Caco-2 (cell line): Measurements from ENCODE around the gene LRRN1. TPM values are rescaled to one million over a fixed set of nuclear protein-coding genes. Genes with fewer than 3 reads are reported as not detected.

Experiments used
- BruUV-seq: library from RNA; stranded (reverse); fragments of 400-500 nt; replicated peaks from 2 replicates; lab custom pipeline; 2021; lab: Mats Ljungman, UMichigan
- CTCF ChIA-PET: fragments of 300-600 bp; sonication (Branson Sonifier 250); formaldehyde crosslinking; loops from one replicate; lab custom pipeline; 2022; ENCODE audit warnings: antibody characterized with exemption; lab: Charles Lee
- POLR2A ChIA-PET: fragments of 300-600 bp; sonication (Branson Sonifier 250); formaldehyde crosslinking; loops from one replicate; lab custom pipeline; 2022; ENCODE audit warnings: antibody characterized with exemption; lab: Charles Lee
- DNase-seq, 2 experiments: peaks; one replicate each; pipeline versions ENCODE4 v3.0.0 to v3.0.0-alpha.2; 2020 to 2022
- H3K27me3 ChIP-seq: replicated peaks from 2 replicates; pipeline ENCODE4 v1.6.0; 2011; ENCODE audit warnings: low read length; ENCODE audit not compliant: control insufficient read depth, insufficient read depth
- H3K36me3 ChIP-seq: 2 replicates; pipeline ENCODE4 v1.5.1; 2011; ENCODE audit warnings: low read length; ENCODE audit not compliant: control insufficient read depth, insufficient read depth
- H3K4me1 ChIP-seq: fragments of 250-450 bp; sonication (Bioruptor Pico); 2 replicates; pipeline ENCODE4 v1.5.1; 2020; ENCODE audit warnings: mild to moderate bottlenecking
- H3K4me3 ChIP-seq: 2 replicates; pipeline ENCODE4 v1.5.1; 2011; ENCODE audit warnings: low read depth, mild to moderate bottlenecking, control low read depth, low read length
- H3K9me3 ChIP-seq: fragments of 250-450 bp; sonication (Bioruptor Pico); 2 replicates; pipeline ENCODE4 v1.5.1; 2020; ENCODE audit warnings: mild to moderate bottlenecking, moderate library complexity
- H3K27ac Mint-ChIP-seq: one replicate; pipeline ENCODE4 v1.8.0; 2022; ENCODE audit warnings: mixed read lengths; ENCODE audit not compliant: unreplicated experiment
- H3K27me3 Mint-ChIP-seq: one replicate; pipeline ENCODE4 v1.8.0; 2022; ENCODE audit warnings: mixed read lengths; ENCODE audit not compliant: insufficient read depth, unreplicated experiment
- H3K36me3 Mint-ChIP-seq: one replicate; pipeline ENCODE4 v1.8.0; 2022; ENCODE audit warnings: mild to moderate bottlenecking, mixed read lengths; ENCODE audit not compliant: insufficient read depth, unreplicated experiment
- H3K4me1 Mint-ChIP-seq: one replicate; pipeline ENCODE4 v1.8.0; 2022; ENCODE audit warnings: low read depth, mixed read lengths; ENCODE audit not compliant: unreplicated experiment
- H3K4me3 Mint-ChIP-seq: one replicate; pipeline ENCODE4 v1.8.0; 2022; ENCODE audit warnings: mild to moderate bottlenecking, moderate library complexity, mixed read lengths; ENCODE audit not compliant: unreplicated experiment
- H3K9me3 Mint-ChIP-seq: one replicate; pipeline ENCODE4 v1.8.0; 2022; ENCODE audit warnings: mixed read lengths; ENCODE audit not compliant: unreplicated experiment
- CTCF ChIP-seq, 2 experiments: fragments of 200-600 bp in 1 of 2; IDR thresholded peaks; 1 replicate in 1 of 2; 2 replicates in 1 of 2; pipeline versions ENCODE4 v1.5.1 to v1.8.0; 2011 to 2022; ENCODE audit warnings: antibody characterized with exemption in 1 of 2, control low read depth in 1 of 2, inconsistent platforms in 1 of 2, low read depth in 1 of 2, low read length in 1 of 2, mild to moderate bottlenecking in 1 of 2, moderate library complexity in 1 of 2; ENCODE audit not compliant: insufficient read depth in 1 of 2, severe bottlenecking in 1 of 2, unreplicated experiment in 1 of 2
- intact Hi-C: fragments of 100-400 bp; cut with micrococcal nuclease; formaldehyde crosslinking; loops from one replicate; pipeline ENCODE4 v1.10.0; 2022; ENCODE audit not compliant: unreplicated experiment
- total RNA-seq: library from RNA; stranded (reverse); gene quantifications from 2 replicates; pipeline ENCODE4 v1.2.3, GENCODE V29; 2022

LRRN1 gene
- total RNA-seq, 1 experiment from 2014 or later: 0.84 TPM

- H3K9me3 ChIP-seq: no peaks in the 10 kb centered on the region
- intact Hi-C loops: no loop called here
- Mint-ChIP-seq H3K27ac (no peak overlapping the region), H3K9me3 (peaks cover 14% of the 10 kb centered on the region), H3K36me3 (no peaks in the 10 kb centered on the region), H3K4me3 (no peak overlapping the region), H3K27me3 (no peaks in the 10 kb centered on the region), H3K4me1 (no peaks in the 10 kb centered on the region)
- H3K36me3 ChIP-seq: no peaks in the 10 kb centered on the region
- H3K27me3 ChIP-seq: no peaks in the 10 kb centered on the region
- H3K4me1 ChIP-seq: no peaks in the 10 kb centered on the region
- H3K4me3 ChIP-seq: no peak overlapping the region
- ChIA-PET CTCF (no interaction called here), POLR2A (no interaction called here)
- no TSS peak for BruUV-seq
- DNase-seq: no peak
- no peak for TF ChIP-seq CTCF (IDR thresholded peaks at IDR 0.05; ENCODE audit: insufficient read depth in 1 of 2, low read depth in 1 of 2, low read length in 1 of 2, severe bottlenecking in 1 of 2, unreplicated experiment in 1 of 2)
These were observed 21.0 kb upstream of the LRRN1 start for GRCh38 chr3:3778216-3778615.

- no peak overlapping the region for H3K4me3 Mint-ChIP-seq
- H3K27me3 Mint-ChIP-seq: peaks cover 3% of the 10 kb centered on the region
- Histone ChIP-seq H3K4me3 (no peak overlapping the region), H3K9me3 (no peaks in the 10 kb centered on the region), H3K27me3 (no peaks in the 10 kb centered on the region), H3K4me1 (no peaks in the 10 kb centered on the region), H3K36me3 (no peaks in the 10 kb centered on the region)
- no peak for DNase-seq
- ChIA-PET CTCF (no interaction called here), POLR2A (no interaction called here)
- intact Hi-C loops: no loop called here
- TF ChIP-seq CTCF (IDR thresholded peaks at IDR 0.05; ENCODE audit: insufficient read depth in 1 of 2, low read depth in 1 of 2, low read length in 1 of 2, severe bottlenecking in 1 of 2, unreplicated experiment in 1 of 2): no peak
- H3K36me3 Mint-ChIP-seq: no peaks in the 10 kb centered on the region
- H3K27ac Mint-ChIP-seq: no peak overlapping the region
- no TSS peak for BruUV-seq
- H3K4me1 Mint-ChIP-seq: no peaks in the 10 kb centered on the region
- peaks cover 13% of the 10 kb centered on the region for H3K9me3 Mint-ChIP-seq
These were observed 20.5 kb upstream of the LRRN1 start for GRCh38 chr3:3778641-3779270.

GRCh38 chr3:3782457-3782856 lies 16.8 kb upstream of the LRRN1 start:
- POLR2A ChIA-PET: no interaction called here

More at GRCh38 chr3:3782457-3782856, 16.8 kb upstream of the LRRN1 start:
- Mint-ChIP-seq H3K27ac (no peak overlapping the region), H3K27me3 (peaks cover 4% of the 10 kb centered on the region), H3K9me3 (no peaks in the 10 kb centered on the region), H3K4me3 (no peak overlapping the region), H3K36me3 (no peaks in the 10 kb centered on the region), H3K4me1 (no peaks in the 10 kb centered on the region)
- H3K27me3 ChIP-seq: no peaks in the 10 kb centered on the region
- CTCF ChIA-PET: no interaction called here
- TF ChIP-seq CTCF (IDR thresholded peaks at IDR 0.05; ENCODE audit: insufficient read depth in 1 of 2, low read depth in 1 of 2, low read length in 1 of 2, severe bottlenecking in 1 of 2, unreplicated experiment in 1 of 2): no peak
- no peaks in the 10 kb centered on the region for H3K4me1 ChIP-seq
- intact Hi-C loops: no loop called here
- DNase-seq: no peak
- H3K4me3 ChIP-seq: no peak overlapping the region
- H3K9me3 ChIP-seq: no peaks in the 10 kb centered on the region
- no TSS peak for BruUV-seq
- H3K36me3 ChIP-seq: no peaks in the 10 kb centered on the region
